Activated CD4-positive, alpha-beta T cell treated with anti-CD3 and anti-CD28 coated beads, Interleukin-2, amount 50 U/mL, for 48 hours (primary cell): ENCODE results near the gene P2RX4.
"Not testable (repeated sequence)": the region's sequence is repeated elsewhere in the genome, so short reads cannot be mapped to it uniquely, and the experiment has no call there.

Experiments used
- DNase-seq, 2 experiments: peaks; one replicate each; pipeline ENCODE4 v3.0.0-alpha.2; 2020

P2RX4 gene

DNA sequence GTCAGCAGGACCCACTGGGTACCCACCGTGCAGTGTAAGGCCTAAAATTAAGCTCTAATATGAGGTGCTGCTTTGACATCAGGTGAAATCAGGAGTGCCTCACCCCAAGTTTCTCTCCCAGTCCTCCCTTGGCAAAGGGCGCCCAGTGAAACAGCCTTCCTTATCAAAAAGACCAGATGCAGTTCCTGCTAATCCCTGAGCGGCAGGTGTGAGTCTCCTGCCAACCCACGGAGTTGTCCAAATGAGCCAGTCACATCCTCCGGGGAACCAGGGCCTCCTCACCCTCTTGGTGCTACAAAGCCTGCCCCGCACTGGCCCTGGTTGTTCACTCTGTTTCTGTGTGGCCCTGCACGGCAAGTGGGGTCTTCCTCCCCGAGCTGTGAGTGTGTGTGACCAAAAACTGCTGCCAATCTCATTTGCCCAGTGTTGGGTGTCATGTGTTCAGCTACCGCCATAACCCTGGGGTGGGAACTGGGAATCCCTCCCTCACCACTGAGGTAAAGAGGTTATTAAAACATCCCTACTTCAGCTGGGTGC lies 20.2 kb upstream of the P2RX4 start:
- no peak for DNase-seq

- no peak for DNase-seq
These were observed 19.4 kb upstream of the P2RX4 start for GRCh38 chr12:121190523-121191031.

DNA sequence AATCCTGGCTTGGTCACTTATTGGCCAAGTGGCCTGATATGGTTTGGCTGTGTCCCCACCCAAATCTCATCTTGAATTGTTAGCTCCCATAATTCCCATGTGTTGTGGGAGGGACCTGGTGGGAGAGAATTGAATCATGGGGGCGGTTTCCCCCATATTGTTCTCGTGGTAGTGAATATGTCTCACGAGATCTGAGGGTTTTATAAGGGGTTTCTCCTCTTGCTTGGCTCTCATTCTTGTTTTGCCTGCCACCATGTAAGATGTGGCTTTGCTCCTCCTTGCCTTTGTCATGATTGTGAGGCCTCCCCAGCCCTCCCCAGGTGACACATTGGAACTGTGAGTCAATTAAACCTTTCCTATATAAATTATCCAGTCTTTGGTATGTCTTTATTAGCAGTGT lies 18.8 kb upstream of the P2RX4 start:
- DNase-seq, result no peak

DNA sequence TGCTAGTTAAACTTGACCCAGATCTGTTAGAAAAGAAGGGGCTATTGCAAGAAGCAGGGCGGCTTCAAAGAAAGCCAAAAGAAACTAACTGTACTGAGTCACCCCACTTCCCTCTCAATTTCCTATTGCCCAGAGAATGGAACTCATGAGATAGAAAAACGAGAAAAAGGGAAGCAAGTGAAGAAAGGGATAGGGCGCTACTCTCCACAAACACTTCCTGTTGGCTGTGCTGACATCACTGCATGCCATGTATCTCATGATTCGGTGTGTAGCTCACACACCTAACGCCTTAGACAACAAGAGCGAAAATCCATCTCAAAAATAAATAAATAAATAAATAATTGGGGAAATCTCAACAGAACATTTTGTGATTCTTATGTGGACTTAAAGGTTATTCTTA lies 13.0 kb upstream of the P2RX4 start:
- no peak for DNase-seq

GRCh38 chr12:121198949-121199348 lies 11.0 kb upstream of the P2RX4 start:
- DNase-seq, result no peak

DNA sequence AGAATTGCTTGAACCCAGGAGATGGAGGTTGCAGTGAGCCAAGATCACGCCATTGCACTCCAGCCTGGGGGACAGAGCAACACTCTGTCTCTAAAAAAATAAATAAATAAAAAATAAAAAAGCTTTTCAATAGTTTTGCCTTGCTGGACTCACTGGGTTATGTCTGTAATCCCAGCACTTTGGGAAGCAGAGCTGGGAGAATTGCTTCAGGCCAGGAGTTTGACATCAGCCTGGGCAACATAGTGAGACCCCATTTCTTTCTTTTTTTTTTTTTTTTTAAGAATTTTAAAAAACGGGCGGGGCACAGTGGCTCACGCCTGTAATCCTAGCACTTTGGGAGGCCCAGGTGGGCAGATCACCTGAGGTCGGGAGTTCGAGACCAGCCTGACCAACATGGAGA lies 8.8 kb upstream of the P2RX4 start:
- not testable (repeated sequence) for DNase-seq

GRCh38 chr12:121202407-121203355 lies 7.2 kb upstream of the P2RX4 start:
- no peak for DNase-seq

DNA sequence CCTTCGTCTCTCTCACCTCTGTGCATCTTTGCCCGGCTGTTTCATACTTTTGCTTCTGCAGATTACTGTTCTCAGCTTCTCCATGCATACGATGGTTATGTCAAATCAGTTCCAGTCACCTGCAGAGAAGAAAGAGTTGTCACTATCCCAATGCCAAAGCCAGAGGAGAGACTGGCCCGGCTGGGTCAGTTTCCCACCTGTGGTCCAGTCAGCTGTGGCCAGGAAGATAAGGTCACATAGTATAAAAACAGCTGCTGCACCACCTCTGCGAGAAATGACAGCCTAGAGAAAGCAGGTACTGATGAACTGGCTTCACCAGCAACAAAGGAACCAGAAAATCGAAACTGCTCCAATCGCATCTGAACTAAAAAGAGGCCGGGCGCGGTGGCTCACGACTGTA lies 6.4 kb upstream of the P2RX4 start:
- no peak for DNase-seq

DNA sequence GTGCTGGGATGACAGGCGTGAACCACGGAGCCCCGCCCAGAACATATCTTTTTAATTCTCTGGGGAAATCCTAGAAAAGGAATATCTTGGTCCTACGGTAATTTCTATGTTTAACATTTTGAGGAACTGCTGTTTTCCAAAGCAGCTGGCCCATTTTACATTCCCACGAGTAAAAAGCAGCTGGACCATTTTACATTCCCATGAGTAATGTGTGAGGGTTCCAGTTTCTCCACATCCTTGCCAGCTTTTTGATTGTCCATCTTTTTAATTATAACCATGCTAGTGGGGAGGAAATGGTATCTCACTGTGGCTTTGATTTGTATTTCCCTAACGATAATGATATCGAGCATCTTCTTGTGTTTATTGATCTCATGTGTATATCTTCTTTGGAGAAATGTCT lies 4.4 kb upstream of the P2RX4 start:
- no peak for DNase-seq

DNA sequence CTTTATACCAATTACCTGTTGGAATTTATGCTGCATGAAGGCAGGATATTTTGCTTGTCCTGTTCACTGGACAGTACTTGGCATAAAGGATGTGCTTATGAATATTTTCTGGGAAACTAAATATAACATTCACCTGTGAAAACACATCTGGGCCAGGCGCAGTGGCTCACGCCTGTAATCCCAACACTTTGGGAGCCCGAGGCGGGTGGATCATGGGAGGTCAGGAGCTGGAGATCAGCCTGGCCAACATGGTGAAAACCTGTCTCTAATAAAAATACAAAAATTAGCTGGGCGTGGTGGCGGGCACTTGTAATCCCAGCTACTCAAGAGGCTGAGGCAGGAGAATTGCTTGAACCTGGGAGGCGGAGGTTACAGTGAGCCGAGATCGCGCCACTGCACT lies 1.4 kb upstream of the P2RX4 start:
- not testable (repeated sequence) for DNase-seq

GRCh38 chr12:121209221-121209620 lies 708 bp upstream of the P2RX4 start:
- DNase-seq, result no peak

GRCh38 chr12:121212875-121213274 lies 2.9 kb downstream of the P2RX4 start:
- no peak for DNase-seq

GRCh38 chr12:121214166-121214777 lies 4.3 kb downstream of the P2RX4 start:
- DNase-seq, result peak; percentile 23 to 41

DNA sequence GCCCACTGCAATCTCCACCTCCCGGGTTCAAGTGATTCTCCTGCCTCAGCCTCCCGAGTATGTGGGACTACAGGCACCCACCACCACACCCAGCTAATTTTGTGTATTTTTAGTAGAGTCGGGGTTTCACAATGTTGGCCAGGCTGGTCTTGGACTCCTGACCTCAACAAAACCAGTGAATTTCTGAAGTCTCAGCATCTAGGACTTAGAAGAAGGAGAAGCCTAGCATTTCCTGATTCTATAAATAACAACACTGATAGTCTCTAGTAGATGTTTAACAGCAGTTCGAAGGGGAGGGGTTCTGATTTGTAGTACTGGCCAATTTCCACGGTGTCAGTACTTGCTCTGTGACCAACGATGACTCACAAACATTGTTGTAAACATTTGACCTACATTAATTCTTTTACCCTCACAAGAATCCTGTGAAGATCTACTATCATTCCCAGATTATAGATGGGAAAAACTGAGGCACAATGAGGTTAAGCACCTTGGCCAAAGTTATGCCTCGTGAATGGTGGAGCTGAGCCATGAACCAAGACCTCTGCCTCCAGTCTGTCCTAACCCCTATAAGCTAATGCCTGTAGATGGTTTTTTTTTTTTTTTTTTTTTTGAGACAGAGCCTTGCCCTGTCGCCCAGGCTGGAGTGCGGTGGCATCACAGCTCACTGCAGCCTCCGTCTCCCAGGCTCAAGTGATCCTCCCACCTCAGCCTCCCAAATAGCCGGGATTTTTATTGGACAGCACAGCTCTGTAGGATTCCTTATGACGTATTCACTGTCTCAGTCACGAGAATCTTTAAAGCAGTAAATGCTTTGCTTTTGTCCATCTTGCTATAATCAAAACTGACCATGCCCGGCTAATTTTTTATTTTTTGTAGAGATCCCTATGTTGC lies 5.2 kb downstream of the P2RX4 start:
- no peak for DNase-seq

- no peak for DNase-seq
These were observed 6.2 kb downstream of the P2RX4 start for GRCh38 chr12:121216102-121216501.

DNA sequence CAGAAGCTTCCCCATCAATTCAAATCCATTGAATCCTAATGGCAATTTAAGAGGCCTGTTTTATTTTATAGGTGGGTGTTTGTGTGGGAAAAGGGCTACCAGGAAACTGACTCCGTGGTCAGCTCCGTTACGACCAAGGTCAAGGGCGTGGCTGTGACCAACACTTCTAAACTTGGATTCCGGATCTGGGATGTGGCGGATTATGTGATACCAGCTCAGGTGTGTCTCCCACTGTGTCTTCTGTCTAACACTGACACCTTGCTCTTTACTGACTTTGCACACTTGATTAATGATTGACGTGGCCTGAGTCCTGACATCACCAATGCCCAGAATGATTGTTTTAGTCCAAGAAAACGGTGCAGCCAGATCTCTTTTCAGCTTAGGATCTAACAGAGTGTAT lies 7.1 kb downstream of the P2RX4 start:
- DNase-seq, result no peak

DNA sequence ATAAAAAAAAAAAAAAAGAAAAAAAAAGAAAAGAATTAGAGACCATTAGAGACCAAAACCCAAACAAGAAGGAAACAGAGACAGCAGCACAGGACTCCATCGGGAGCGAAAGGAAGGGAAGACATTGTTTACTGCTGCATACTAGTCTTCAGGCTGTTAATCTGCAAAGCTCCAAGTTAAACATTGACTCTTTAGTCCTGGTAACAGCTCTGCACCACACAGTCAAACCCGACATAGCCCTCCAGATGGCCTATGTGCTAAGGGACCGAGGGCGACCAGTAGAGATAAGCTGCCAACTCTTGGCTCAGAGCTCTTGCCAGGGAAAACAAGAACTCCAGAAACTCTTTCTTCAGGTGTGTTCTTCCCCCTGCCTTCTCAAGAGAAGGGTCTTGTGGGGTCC lies 7.8 kb downstream of the P2RX4 start:
- DNase-seq, result no peak

- DNase-seq, result no peak
These were observed 8.8 kb downstream of the P2RX4 start for GRCh38 chr12:121218588-121219352.

DNA sequence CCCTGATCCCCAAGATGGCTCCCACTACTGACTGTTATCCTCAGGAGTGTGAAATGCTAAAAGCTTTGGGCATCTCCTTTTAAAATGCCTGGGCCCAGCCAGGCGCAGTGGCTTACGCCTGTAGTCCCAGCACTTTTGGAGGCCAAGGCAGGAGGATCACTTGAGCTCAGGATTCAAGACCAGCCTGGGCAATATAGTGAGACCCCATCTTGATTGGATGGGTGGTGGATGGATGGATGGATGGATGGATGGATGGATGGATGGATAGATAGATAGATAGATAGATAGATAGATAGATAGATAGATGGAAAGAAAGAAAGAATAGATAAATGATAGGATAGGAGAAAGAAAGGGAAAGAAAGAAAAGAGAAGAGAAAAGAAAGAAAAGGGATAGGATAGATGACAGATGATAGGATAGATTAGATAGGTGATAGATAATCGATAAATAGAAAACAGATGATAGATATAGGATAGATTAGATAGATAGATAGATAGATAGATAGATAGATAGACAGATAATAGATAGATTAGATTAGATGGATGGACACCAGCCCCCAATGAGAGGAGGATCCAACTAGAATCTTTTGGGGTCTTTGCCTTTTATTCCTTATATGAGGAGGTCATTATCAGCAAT lies 9.5 kb downstream of the P2RX4 start:
- DNase-seq, result no peak

DNA sequence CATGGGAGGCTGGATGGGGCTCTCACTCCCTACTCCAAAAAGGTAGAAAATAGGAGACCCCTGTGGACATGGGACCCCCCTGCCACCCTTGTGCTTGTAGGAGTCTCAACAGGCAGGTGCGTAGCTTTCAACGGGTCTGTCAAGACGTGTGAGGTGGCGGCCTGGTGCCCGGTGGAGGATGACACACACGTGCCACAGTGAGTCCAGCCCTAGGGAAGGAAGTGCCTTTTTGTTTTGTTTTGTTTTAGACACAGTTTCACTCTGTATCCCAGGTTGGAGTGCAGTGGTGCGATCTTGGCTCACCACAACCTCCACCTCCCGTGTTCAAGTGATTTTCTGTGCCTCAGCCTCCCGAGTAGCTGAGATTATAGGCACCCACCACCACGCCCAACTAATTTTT lies 12.9 kb downstream of the P2RX4 start:
- DNase-seq, result no peak
